CD4-positive, alpha-beta T cell treated with Interleukin-10 for 1 hour (primary cell): ENCODE results near the gene HES2.
"Not testable (repeated sequence)": the region's sequence is repeated elsewhere in the genome, so short reads cannot be mapped to it uniquely, and the experiment has no call there.

ENCODE experiments used
- DNase-seq: peaks from one replicate; pipeline ENCODE4 v3.0.0-alpha.2; 2020

Gene HES2

DNA sequence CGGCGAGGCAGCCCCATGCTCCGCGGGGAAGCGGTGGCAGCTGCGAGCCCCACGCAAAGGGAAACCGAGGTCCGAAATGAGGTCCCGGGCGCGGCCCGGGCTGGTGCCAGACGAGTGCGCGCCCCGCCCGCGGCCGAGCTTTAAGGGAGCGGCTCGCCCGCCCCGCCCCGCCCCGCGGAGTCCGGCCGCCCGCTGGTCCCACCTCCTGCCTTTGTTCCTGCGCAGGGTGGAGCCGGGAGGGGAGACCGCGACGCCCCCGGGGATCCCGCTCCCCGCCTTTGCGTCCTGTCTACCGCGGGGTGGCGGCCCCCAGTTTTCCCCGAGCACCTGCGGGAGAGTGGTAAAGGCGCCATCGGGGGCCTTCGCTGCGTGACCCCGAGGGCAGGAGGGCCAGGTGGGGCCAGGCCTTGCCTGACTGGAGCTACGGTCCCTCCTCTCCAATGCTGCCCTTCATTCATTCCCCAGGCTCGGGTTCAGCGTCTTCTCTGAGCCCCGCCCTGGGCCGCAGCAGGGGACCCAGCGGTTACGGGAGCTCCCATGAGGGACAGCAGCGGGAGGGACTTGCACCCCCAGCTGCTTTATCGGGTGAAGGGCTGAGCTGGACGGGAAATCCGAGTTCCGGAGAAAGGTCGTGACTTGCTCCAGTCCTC lies at the start of gene HES2:
Gene HES2 (minus strand): TSS at position 116 of the 650 bp plus-strand sequence. CDS start 99 bp downstream, at position 17.
- no peak for DNase-seq

GRCh38 chr1:6468729-6469461 lies 49.2 kb upstream of the HES2 start:
- DNase-seq = no peak

GRCh38 chr1:6467744-6468688 lies 48.3 kb upstream of the HES2 start:
- DNase-seq = no peak

GRCh38 chr1:6467224-6467623 lies 47.5 kb upstream of the HES2 start:
- no peak for DNase-seq

GRCh38 chr1:6466751-6467150 lies 47.0 kb upstream of the HES2 start:
- no peak for DNase-seq

- peak; percentile 74 for DNase-seq
Observed at GRCh38 chr1:6466023-6466422, 46.3 kb upstream of the HES2 start, which contains the start of gene TNFRSF25. TSS of gene TNFRSF25 (minus strand) at chr1:6466173. CDS start at chr1:6466107, 66 bp downstream.

- peak; percentile 56 for DNase-seq
Observed at GRCh38 chr1:6465461-6466005, 45.8 kb upstream of the HES2 start.

GRCh38 chr1:6464915-6465314 lies 45.2 kb upstream of the HES2 start:
- DNase-seq = no peak

DNA sequence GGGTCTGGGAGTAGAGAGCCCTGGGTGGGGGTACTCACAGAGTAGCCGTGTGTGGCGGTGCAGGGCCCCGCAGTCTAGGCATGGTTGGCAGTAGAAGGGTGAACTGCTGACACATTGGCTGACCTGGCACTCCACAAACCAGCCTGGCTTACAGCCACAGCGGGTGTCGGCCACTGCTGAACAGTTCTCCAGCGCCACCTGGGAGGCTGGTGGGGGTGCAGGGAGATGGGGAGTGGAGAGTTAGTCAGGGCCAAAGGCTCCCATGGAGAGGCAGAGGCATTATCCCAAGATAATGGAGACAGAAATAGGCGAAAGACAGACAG lies 44.8 kb upstream of the HES2 start:
- peak; percentile 59 for DNase-seq

GRCh38 chr1:6463120-6463412 lies 43.3 kb upstream of the HES2 start:
- no peak for DNase-seq

DNA sequence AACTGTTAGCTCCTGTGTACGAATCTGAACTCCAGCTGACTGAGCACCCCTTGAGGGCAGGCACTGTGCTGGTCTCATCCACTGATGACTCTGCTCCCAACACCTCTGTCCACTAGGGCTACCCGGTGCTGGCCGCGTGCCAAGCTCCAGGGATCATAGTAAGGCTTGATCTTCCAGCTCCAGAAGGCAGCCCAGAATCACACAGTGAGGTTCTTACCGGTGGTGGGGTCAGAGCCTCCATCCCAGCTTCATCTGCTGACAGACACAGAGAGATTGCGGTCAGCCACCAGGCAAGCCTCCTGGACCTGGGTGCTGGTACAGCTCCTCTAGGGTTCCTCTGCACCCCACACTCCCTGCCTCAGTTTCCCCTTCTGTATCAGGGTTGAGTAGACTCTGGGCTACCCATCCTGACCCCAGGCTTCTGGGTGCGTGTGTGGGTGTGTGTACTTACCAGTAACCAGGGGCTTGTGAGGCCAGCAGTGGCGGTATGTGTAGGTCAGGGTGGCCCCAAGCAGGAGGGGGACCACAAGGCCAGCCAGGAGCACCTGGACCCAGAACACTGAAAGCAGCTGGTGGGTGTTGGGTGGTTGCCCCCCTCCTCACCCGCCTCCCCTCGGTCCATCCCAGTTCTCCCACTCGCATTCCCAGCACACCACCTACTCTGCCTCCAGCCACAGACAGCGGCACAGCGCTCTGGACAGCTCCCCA lies 42.8 kb upstream of the HES2 start:
- DNase-seq = no peak

GRCh38 chr1:6461538-6462411 lies 42.1 kb upstream of the HES2 start:
- DNase-seq = no peak

GRCh38 chr1:6461051-6461530 lies 41.4 kb upstream of the HES2 start:
- no peak for DNase-seq

DNA sequence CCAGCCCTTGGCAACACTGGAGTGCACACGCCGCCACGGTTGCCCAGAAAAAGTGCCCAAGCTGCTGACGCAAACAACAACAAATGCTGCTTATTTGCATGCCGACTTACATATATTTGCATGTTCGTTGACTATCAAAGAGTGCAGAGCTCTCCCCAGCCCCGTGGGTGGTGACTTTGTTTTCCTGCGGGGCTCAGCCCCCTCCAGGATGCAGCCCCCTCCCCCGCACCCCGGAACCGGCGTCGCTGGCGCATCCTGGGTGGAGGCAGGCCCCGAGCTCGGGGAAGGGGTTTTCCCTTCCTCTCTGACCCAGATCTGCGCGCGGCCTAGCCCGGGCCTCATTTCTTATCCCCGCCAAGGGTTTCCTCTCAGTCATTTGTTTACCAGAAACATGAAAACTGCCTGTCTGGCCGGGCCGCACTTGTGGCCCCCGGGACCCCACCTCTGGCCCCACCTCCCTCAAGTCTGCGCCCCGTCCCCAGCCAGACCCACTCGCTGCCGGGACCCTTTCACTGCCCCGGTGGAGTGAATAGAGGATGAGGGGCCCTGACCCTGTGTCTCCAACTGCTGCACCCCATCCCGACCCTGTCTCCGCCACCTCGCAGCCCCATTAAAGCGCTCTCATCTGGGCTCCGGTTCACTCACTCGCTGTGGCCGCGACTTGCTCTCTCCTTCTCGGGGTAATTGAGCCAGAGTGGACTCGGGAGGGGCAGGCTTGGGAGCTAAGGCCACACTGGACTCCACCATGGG lies 40.8 kb upstream of the HES2 start:
- DNase-seq = peak; percentile 94

- peak; percentile 77 for DNase-seq
Observed at GRCh38 chr1:6459850-6460265, 40.1 kb upstream of the HES2 start.

- DNase-seq = no peak
Observed at GRCh38 chr1:6456800-6457466, 37.2 kb upstream of the HES2 start.

DNA sequence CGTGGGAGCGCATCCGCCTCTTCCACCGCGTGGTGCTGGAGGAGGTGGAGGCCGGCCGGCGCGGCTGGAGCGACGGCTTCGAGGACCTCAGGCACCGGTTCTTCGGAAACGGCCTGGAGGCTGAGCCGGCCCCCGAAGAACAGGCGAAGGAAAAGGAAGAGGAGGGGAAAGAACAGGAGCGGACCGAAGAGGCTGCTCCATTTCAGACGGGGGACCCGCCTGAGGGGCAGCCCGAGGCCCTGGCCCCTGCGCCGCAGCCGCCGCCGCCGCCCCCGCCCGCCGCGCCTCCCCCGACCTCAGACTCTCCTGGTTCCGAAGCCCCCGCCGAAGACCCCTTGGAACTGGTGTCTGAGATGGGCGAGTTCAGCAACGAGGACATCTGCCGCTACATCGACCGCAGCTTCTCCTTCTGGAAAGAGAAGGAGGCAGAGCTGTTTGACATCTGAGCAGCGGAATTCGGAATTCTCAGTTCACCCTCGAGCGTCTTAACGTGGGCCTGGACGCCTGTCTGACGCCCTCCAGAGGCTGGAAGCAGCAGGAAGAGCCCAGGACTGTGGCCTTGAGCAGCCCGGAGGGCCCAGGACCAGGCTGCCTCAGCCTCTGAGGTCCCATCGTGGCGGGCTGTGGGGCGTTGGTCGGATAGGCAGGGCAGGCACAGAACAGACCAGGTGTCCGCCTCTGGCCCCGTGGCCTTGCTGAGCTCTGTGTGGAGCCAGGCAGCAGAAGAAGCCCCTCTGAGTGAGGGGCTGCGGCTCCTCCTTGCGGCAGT lies 36.2 kb upstream of the HES2 start:
- DNase-seq = not testable (repeated sequence)

DNA sequence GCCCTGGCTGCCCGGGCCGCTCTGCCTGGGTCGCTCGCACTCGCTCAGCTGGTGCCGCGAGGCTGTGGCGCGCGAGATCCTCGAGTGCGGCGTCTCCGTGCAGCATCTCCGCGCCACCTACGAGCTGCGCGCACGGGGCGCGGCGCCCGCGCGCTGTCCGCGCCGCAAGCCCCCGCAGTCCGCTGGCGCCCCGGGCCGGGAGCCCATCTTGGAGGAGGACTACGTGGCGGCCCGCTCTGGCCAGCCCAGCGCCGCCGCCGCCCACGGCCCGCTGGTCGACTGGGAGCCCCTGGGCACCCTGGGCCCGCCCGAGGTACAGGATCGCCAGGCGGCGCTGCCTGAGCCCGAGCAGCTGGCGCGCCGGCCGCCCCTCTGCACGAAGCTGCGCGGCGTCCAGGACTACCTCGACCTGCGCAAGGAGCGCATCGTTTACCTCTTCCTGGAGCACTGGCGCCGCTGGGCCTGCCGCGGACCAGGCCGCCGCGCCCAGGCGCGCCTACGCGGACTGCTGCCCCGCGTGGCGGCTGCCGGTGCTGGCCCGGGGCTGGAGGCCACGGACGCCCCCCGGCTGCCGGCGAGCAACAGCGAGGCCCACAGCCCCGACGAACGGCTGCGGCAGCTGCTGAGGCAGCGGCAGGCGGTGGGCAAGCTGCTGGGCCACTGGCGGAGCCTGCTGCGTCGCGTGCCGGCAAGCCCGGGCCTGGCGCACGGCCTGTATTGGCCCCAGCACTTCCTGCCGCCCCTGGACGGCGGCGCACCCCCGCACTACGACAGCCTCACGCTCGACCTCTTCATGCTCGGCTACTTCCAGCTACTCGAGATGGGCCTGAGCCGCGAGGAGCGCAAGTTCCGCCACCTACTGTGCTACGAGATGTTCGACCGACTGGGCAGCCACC lies 35.4 kb upstream of the HES2 start:
- DNase-seq = peak; percentile 56
